ENCODE data around the gene TRHDE.
"Not testable (repeated sequence)": the region's sequence is repeated elsewhere in the genome, so short reads cannot be mapped to it uniquely, and the experiment has no call there.

The TRHDE gene

DNA sequence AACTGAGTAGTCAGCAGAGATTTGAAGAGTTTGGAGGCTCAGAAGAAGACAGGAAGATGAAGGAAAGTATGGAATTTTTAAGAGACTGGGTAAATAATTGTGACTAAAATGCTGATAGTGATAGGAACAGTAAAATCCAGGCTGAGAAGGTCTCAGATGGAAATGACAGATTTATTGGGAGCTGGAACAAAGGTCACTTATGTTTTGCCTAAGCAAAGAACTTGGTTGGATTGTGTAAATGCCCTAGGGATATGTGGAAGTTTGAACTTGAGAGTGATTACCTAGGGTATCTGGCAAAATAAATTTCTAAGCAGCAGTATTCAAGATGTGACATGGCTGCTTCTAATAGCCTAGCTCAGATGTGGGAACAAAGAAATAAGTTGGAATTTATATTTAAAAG lies 180.9 kb downstream of the TRHDE start:
- DNase-seq: no peak

DNA sequence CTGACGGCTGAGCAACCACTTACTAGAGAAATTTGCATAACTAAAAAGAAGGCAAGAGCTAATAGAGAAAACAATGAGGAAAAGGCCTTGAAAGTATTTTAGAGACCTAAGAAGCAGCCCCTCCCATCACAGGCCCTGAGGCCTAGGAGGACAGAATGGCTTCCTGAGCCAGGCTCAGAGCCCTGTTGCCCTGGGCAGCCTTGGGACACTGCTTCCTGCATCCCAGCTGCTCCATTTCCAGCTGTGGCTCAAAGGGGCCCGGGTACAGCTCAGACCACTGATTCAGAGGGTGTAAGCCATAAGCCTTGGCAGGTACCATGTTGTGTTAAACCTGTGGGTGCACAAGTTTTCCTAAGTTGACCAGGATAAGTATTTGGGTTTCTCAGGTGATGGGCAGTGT lies 181.4 kb downstream of the TRHDE start:
- DNase-seq: no peak

DNA sequence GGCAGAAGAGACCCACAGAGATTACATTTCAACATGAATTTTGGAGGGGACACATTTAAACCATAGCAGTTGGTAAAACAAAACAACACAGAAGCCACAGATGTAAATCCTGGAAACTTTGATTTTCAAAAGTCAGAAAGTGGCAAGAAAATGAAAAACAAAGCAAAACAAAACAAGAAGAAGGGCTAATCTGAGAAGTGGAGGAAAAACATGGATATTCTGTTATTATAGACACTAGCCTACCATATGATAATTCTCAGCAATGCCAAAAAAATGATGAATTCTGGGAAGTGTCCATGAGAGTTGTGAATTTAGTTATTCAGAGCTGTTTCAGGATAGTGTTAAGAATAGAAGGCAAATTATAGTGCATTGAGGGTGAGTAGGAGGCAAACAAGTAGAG lies 192.3 kb downstream of the TRHDE start:
- no peak for DNase-seq

DNA sequence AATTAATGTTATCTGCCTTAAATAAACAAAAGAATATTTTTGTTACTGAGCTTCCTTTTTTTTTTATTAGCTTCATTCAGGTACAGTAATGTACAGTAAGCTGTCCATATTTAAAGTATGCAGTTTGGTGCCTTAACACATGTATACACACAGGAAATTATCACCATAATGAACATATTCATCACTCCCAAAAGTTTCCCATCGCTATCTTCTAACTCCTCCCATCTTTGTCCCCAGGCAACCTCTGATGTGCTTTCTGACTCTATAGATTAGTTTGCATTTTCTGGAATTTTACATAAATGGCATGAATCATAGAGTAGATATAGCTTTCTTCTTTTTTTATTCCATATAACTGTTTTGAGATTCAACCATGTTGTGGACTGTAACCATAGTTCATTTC lies 193.0 kb downstream of the TRHDE start:
- no peak for DNase-seq

DNA sequence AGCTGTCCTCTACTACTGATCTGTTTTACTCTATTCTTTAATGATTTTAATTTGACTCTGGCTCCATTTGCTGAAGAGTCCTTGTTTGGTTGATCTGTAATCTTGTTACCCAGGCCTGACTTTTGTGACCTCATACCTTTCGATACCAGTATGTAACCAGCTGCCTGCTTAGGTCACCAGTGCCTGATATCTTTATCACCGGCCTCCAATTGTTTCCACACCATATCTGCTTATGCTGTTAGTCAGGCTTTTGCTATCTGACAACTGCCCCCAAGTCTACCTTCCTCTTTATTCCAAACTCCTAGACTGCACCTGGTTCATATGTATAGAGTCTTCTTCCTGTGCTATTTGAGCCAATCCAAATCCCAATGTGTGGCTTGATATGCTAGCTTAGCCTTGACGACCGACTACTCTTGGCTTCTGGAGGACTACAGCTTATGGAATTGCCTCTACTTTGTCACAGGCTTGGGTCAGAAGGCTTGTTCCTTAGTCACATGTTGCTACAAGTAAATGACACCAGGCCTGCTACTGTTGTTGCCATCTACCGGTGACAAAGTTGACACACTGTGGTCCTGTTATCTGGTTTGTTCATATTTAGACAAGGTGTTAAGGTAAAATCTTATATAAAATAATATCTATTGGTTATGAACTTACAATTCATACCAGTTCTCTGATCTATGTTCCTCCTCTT lies 193.9 kb downstream of the TRHDE start:
- no peak for DNase-seq

GRCh38 chr12:72467985-72468384 lies 195.8 kb downstream of the TRHDE start:
- DNase-seq: no peak

GRCh38 chr12:72468505-72468904 lies 196.3 kb downstream of the TRHDE start:
- DNase-seq: no peak

DNA sequence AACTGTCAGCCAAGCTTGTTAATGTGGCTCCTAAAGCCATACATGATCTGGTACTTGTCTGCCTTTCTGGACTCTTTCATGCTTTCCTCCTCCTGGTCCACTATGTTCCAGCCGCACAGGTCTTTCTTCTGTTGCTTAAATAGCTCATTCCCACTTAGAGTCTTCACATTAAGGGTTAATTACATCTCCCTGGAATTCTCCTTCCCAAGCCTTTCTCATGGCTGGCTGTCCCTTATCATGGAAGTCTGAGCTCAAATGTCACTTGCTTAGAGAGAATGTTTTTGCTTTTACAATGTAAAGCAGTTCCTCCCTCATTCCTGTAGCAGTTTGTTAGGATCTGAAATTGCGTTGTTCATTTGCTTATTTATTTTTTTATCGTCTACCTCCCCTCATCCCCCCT lies 199.6 kb downstream of the TRHDE start:
- DNase-seq: no peak

DNA sequence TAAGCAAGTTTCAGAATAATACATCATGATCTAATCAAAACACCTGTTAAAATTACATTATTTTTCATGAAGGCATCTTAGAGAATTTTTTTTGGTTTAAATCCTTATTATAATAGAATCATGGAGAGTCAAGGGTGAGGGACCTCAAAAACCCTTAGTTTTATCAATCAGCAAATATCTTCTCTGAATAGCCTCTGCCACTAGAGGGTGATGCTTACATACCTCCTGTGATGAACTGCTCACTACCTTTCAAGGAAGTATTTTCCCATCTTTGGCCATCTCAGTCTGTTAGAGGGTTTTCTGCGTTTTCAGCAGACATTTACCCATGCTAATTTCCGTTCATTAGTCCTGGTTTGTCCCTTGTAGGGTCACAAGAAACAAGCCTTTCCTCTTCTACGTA lies 200.2 kb downstream of the TRHDE start:
- DNase-seq: no peak

DNA sequence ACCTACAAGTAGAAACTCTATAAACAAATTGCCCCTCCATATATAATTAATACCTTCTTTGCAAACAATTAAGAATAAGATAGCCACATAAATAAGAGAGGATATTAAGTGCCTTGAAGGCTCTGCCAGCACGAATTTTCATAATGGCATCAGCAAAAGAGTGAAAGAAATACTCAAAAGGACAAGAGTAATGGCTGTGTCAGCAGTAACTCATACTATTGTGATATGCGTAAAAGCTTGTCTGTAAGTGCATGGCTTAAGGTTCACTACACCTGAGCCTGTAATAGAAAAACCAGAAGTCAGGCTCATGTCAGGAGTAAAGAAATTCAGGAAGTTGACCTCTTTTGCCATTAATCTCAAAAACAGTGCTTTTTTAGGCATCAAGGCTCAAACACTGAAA lies 204.1 kb downstream of the TRHDE start:
- no peak for DNase-seq

DNA sequence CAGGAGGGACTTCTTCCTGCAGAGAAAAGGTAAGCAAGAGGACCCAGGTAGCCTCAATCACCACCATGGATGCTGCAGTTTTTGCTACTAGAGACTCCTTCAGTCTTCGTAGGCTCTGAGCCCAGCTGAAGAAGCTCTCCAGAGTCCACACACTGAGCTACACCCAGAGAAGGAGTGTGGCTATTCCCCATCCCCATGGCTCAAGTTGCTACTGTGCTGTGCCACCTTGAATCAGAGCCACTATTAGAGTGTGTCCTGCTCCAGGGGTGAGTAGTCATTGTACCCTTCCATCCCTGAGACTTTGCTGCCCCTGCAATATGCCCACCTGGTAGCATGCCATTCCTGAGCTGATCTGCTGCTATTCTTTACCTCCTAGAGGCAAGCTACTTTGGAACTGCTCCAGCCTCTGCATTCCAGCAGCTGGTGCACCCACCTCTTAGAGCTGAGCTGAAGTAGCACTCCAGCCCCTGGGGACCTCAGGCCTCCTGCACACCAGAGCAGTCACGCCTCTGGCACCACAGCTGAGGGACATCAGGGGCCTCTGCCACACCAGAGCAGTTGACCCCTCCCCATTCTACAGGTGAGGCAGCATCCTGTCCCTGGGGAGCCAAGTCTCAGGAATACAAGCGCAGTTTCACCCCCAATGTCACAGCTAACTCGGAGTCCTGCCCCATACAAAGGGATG lies 213.0 kb downstream of the TRHDE start:
- no peak for DNase-seq

GRCh38 chr12:72491426-72491825 lies 219.3 kb downstream of the TRHDE start:
- peak; percentile 26 for DNase-seq

DNA sequence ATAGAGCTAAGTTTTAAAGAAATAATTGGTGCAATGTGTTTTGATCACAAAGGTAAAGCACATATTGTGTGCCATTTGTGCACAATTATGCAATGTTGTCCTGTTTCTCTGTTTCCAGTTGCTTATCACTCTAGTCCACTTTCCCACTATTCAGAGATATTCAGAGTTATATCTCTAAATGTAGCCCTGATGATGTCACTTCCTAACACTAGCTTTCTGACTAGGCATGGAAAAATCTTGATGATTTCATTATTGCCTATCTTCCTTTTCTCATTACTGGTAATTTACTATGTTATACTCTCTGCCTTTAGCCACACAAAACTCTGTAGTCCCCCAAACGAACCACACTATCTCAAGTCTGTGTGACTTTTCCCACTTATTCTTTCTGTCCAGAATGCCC lies 221.2 kb downstream of the TRHDE start:
- DNase-seq: no peak

DNA sequence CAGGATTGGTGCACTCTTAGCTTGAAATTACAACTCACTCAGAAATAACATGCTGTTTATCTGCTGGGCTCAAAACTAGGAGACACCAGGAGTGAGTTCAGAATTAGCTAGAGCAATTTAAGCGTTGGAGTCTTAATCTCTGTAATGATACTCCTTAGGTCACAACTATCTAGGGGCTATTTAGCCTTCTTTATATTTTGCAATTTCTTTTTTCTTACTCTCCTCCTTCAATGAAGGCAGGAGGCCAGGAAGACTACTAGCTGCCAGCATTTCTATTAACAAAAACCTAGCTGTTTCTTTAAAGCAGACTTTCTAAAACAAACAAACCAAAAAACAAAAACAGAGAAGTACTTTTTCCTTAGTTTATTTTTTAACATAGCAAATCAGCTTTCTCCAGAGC lies 226.2 kb downstream of the TRHDE start:
- no peak for DNase-seq

GRCh38 chr12:72499244-72499643 lies 227.1 kb downstream of the TRHDE start:
- DNase-seq: no peak

DNA sequence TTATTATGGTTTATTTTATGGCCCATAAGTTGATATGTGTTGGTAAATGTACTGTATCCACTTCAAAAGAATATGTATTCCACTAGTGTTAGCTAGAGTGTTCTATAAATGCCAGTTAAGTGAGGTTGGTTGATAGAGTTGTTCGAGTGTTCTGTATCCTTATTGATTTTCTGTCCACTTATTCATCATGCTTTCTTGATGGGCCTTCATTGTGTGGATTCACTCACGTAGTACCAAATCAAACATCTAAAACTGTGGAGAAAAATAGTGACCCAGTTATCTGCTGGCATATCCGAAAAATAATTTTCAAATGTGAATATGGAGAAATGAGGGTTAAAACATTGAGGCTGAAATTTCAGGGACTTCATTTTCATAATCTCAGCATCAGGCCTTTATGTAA lies 230.4 kb downstream of the TRHDE start:
- DNase-seq: no peak

- DNase-seq: no peak
Observed at GRCh38 chr12:72505227-72505626, 233.1 kb downstream of the TRHDE start.

- DNase-seq: no peak
Observed at GRCh38 chr12:72509891-72510290, 237.7 kb downstream of the TRHDE start.

DNA sequence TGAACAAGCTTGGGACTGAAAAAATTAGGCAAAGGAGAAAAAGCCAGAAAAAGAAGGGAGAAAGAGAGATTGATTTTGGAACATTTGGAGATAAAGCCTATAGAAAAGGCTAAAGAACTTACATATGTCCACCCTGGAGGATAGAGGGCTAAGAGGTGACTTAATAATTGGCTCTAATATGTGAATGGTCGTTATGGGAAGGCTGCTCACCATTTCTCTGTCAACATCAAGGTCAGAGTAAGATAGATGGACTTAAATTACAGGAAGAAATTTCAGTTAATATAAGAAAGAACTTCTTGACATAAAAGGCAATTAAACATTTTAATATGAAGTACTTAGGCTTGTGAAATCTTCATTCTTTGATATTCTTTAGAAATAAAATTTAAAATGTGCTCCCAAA lies 238.6 kb downstream of the TRHDE start:
- no peak for DNase-seq

GRCh38 chr12:72511498-72511897 lies 239.3 kb downstream of the TRHDE start:
- DNase-seq: no peak

DNA sequence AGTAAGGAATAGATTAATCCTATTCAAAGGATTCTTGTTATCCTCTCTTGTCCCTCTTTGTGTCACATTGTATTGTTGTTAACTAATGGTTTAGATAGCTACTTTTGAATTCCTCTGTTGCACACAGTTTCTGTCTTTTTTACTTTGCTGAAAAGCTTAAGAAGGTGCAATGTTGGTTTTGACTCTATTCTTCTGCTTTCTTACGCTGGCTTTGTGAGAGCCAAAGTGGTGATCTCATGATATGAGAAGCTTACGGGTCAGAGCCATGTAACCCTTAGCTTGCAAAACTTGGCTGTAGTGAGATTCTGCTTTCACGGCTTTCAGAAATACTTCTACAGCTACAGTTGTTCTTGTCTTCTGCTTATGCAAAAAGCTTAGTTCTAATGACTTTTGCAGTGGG lies 239.7 kb downstream of the TRHDE start:
- no peak for DNase-seq

GRCh38 chr12:72520044-72520678 lies 248.0 kb downstream of the TRHDE start:
- not testable (repeated sequence) for DNase-seq

DNA sequence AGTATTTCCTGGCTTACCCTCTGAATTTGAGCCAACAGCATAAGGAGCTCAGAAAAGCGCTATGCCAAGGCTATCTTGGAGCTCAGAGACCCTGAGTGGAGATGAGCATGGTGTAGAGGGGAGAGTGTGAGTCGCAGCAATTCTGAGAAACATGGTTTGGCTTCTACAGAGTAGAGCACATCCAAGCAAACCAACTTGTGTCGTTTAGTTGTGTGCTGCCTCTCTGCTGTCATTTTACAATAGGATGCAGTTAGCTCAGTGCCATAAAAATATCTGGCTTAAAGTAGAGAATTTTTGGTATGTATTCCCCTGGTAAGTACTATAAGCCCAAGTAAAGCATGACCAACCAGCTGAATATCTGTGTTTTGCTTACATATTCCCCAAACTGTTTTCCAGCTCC lies 249.2 kb downstream of the TRHDE start:
- no peak for DNase-seq

DNA sequence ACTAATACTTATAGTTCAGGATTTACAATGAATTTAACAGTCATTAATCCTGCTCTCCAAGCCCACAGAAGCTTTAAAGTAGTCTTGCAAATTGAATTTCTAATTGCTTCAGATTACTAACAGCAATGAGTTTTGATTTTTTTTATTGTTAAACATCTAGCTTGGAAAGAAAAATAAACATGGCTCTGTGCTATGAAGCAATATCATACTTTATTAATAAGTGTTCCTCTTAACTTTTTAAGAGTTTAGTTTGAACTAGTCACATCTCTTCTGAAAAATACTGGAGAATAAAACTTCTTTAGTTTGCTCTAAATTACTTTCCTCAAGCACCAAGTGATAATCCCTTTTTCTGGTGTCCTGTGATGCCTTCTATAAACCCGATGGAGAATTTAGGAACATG lies 250.2 kb downstream of the TRHDE start:
- DNase-seq: no peak

GRCh38 chr12:72523754-72524153 lies 251.6 kb downstream of the TRHDE start:
- DNase-seq: peak; percentile 3

Data from NCI-H1694 treated with DMSO at 0.1 percent for 48 hours (cell line).